ENCODE measurements around the gene ASIC2.

The ASIC2 gene

DNA sequence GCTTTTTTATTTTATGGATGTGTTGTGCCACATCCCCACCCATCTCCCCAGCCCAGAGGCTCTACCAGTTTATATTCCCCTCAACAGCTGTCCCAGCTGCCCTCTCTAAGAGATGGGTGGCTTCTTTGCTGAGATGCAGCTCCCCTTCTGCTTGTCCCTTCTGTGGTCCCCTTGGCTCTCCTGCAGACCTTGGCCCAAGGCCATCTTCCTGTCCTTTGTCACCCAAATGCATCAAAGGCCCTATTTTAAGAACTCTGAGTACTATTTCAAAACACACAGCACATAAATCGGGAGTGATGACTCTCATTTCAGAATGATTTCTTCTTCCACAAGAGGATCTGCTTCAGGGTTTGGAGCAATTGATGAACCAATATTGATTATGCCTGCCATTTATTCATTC, 216.1 kb downstream of the ASIC2 start (continued):
- TF ChIP-seq ZNF561 (tag by site-specific recombination; IDR thresholded peaks at IDR 0.05; ENCODE audit: borderline replicate concordance), result no peak

DNA sequence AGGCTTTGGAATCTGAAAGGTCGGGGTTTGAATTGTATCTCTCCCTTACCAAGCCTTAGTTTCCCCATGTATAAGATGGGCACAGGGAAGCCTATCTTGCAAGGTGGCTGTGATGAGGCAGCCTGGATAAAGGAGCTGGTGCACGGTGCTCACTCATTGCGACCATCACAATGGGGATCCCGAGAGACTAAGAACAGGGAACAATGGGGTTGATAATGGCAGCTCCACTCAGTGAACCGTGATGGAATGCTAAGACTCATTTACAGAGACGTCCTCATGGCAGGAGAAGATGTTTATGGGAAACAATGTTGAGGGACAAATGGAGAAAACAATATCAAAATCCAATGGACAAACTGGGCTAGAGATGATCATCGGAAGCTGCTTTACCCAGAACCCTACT, 219.7 kb downstream of the ASIC2 start:
- TF ChIP-seq, protein P1, sequence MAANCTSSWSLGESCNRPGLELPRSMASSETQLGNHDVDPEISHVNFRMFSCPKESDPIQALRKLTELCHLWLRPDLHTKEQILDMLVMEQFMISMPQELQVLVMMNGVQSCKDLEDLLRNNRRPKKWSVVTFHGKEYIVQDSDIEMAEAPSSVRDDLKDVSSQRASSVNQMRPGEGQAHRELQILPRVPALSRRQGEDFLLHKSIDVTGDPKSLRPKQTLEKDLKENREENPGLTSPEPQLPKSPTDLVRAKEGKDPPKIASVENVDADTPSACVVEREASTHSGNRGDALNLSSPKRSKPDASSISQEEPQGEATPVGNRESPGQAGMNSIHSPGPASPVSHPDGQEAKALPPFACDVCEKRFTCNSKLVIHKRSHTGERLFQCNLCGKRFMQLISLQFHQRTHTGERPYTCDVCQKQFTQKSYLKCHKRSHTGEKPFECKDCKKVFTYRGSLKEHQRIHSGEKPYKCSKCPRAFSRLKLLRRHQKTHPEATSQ (tag by site-specific recombination; IDR thresholded peaks at IDR 0.05), result no peak
- H3K27ac ChIP-seq (ENCODE audit: extremely low read depth, low read depth, low read length), result no peak overlapping the region
- H3K4me3 ChIP-seq (ENCODE audit: low read depth, low read length), result no peak overlapping the region
- ChIA-PET CTCF (interaction anchor here (0.5 to 1.4 kb wide), 8 partner anchors 24 to 601 kb away, joined by 3 to 7 read pairs (median 3); no protein-coding TSS in a partner anchor), POLR2A (no interaction called here)
- no peaks in the 10 kb centered on the region for H3K36me3 ChIP-seq (ENCODE audit: control insufficient read depth in 2 of 2, insufficient read depth in 1 of 2, low read length in 2 of 2)
- H3K9me3 ChIP-seq (ENCODE audit: control insufficient read depth, insufficient read depth, low read depth, low read length), result no peaks in the 10 kb centered on the region
- no peaks in the 10 kb centered on the region for H3K4me1 ChIP-seq (ENCODE audit: control insufficient read depth, insufficient read depth, low read length)

DNA sequence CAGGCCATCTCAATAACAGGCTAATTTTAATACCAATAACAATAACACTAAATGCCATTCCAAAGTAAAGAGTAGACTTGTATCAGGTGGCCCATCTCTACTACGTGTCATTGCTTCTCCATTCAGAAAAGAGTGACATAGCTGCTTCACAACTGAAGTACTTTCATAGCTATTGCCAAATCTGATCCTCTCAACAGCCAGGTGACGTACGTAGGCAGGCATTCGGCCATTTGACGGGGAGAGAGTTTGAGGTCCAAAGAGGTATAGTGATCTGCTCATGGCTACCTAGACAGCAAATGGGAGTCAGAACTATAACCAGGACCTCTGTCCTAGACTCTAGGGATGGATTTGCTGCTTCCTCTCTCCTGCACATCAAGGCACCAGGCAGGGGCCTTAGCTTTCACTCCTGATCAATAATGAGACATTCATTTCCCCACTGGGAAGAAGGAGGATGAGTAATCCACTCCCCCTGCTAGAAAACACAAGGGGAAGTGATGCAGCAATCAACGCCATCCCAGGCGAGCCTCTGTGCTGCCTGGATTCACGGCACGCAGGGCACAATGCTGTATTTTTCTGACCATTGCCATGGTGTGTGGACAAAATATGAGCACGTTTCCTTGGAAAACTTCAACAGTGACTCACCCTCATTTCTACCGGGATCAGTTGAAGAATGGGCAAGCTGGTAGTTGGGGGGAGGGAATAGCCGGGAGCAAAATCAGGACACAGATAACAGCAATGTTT, 220.5 kb downstream of the ASIC2 start:
- no peaks in the 10 kb centered on the region for H3K4me1 ChIP-seq (ENCODE audit: control insufficient read depth, insufficient read depth, low read length)
- no peak overlapping the region for H3K27ac ChIP-seq (ENCODE audit: extremely low read depth, low read depth, low read length)
- CTCF ChIA-PET, result interaction anchor here (0.5 to 1.4 kb wide), 6 partner anchors 23 to 602 kb away, joined by 3 to 7 read pairs (median 4); no protein-coding TSS in a partner anchor
- H3K9me3 ChIP-seq (ENCODE audit: control insufficient read depth, insufficient read depth, low read depth, low read length), result no peaks in the 10 kb centered on the region
- no peak overlapping the region for H3K4me3 ChIP-seq (ENCODE audit: low read depth, low read length)
- TF ChIP-seq, protein P2, sequence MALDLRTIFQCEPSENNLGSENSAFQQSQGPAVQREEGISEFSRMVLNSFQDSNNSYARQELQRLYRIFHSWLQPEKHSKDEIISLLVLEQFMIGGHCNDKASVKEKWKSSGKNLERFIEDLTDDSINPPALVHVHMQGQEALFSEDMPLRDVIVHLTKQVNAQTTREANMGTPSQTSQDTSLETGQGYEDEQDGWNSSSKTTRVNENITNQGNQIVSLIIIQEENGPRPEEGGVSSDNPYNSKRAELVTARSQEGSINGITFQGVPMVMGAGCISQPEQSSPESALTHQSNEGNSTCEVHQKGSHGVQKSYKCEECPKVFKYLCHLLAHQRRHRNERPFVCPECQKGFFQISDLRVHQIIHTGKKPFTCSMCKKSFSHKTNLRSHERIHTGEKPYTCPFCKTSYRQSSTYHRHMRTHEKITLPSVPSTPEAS (tag by site-specific recombination; IDR thresholded peaks at IDR 0.05), result no peak
- TF ChIP-seq HOXA7 (CRISPR knock-in tag; IDR thresholded peaks at IDR 0.05; ENCODE audit: borderline replicate concordance) (no peak), GFI1B (tag by site-specific recombination; IDR thresholded peaks at IDR 0.05) (no peak), ZNF140 (tag by site-specific recombination; IDR thresholded peaks at IDR 0.05) (no peak), ZNF837 (tag by site-specific recombination; IDR thresholded peaks at IDR 0.05) (no peak)
- POLR2A ChIA-PET, result no interaction called here
- no peaks in the 10 kb centered on the region for H3K36me3 ChIP-seq (ENCODE audit: control insufficient read depth in 2 of 2, insufficient read depth in 1 of 2, low read length in 2 of 2)

DNA sequence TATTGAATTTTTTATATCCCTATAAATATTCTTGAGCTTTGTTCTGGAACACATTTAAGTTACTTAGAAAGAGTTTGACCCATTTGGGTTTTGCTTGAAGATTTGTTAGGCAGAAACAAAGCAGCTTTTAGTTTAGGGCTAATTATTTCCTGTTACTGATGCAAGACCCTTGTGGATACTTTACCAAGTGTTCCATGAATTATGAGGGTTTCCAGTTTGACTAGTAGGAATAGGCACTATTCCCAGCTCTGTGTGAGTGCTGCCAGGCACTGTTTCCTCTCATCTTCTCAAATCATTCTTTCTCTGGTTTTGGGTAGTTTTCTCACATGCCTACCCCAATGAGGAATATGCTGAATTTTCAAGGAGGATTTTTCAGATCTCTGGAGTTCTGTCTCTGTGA, 221.4 kb downstream of the ASIC2 start:
- no peaks in the 10 kb centered on the region for H3K9me3 ChIP-seq (ENCODE audit: control insufficient read depth, insufficient read depth, low read depth, low read length)
- H3K36me3 ChIP-seq (ENCODE audit: control insufficient read depth in 2 of 2, insufficient read depth in 1 of 2, low read length in 2 of 2), result no peaks in the 10 kb centered on the region
- TF ChIP-seq HOXC10 (CRISPR knock-in tag; IDR thresholded peaks at IDR 0.05) (no peak), SALL2 (tag by site-specific recombination; IDR thresholded peaks at IDR 0.05; ENCODE audit: borderline replicate concordance) (no peak), ZNF785 (tag by site-specific recombination; IDR thresholded peaks at IDR 0.05) (no peak), ZNF530 (tag by site-specific recombination; IDR thresholded peaks at IDR 0.05; ENCODE audit: low read depth) (no peak), ZIC2 (tag by site-specific recombination; IDR thresholded peaks at IDR 0.05) (no peak), ZNF157 (tag by site-specific recombination; IDR thresholded peaks at IDR 0.05) (no peak)
- TF ChIP-seq, protein P3, sequence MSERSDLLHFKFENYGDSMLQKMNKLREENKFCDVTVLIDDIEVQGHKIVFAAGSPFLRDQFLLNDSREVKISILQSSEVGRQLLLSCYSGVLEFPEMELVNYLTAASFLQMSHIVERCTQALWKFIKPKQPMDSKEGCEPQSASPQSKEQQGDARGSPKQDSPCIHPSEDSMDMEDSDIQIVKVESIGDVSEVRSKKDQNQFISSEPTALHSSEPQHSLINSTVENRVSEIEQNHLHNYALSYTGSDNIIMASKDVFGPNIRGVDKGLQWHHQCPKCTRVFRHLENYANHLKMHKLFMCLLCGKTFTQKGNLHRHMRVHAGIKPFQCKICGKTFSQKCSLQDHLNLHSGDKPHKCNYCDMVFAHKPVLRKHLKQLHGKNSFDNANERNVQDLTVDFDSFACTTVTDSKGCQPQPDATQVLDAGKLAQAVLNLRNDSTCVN (tag by site-specific recombination; optimal IDR thresholded peaks at IDR 0.05), result no peak
- ChIA-PET POLR2A (no interaction called here), CTCF (no interaction called here)
- H3K27ac ChIP-seq (ENCODE audit: extremely low read depth, low read depth, low read length), result no peak overlapping the region
- no peaks in the 10 kb centered on the region for H3K4me1 ChIP-seq (ENCODE audit: control insufficient read depth, insufficient read depth, low read length)
- no peak overlapping the region for H3K4me3 ChIP-seq (ENCODE audit: low read depth, low read length)
